ENCODE data around the gene MSH6.
A peak's percentile ranks its signal among the peaks of the same experiment; 100 is the strongest.

Gene MSH6

DNA sequence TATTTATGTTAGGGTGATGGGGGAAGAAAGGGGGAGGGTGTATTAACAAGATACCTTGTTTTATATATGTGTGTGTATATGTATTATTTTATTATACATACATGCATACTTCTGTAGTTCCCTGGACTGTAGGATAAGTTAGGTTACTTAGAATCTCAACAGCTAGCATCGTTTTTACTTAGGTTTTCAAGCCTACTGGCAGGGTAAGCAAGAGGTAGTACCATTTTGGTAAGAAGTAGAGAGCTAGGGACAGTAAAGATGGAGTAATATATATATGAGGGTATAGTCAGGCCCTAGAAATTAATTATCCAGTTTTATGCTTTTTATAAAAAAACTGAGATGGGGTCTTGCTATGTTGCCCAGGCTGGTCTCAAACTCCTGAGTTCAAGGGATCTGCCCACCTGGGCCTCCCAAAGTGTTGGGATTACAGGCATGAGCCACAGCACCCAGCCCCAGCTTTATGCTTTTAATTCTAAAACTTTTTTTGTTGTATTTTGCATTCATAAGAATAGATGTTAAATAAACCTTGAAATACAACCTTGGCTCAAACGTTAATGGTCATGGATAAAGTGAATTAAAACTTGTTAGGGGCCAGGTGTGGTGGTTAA, 13.2 kb downstream of the MSH6 start:
- Histone ChIP-seq H3K4me3 (ENCODE audit: low read depth, low read length) (no peak overlapping the region), H3K9ac (ENCODE audit: low read length) (no peak overlapping the region), H4K8ac (ENCODE audit: low read depth, low read length) (no peak overlapping the region), H4K91ac (ENCODE audit: low read depth, low read length) (no peak overlapping the region), H2BK12ac (ENCODE audit: low read length) (no peak overlapping the region), H3K4me1 (ENCODE audit: control insufficient read depth in 1 of 2, insufficient read depth in 2 of 2, low read length in 2 of 2) (no peaks in the 10 kb centered on the region), H3K36me3 (ENCODE audit: control insufficient read depth in 1 of 2, insufficient read depth in 2 of 2, low read length in 2 of 2) (peaks cover 24 to 58% of the 10 kb centered on the region in 2 experiments), H3K4ac (ENCODE audit: low read depth, low read length) (no peak overlapping the region), H3K14ac (ENCODE audit: low read length) (no peak overlapping the region), H3K23ac (ENCODE audit: low read length) (no peak overlapping the region), H2BK5ac (ENCODE audit: low read depth, low read length, poor library complexity) (no peak overlapping the region), H3K27me3 (ENCODE audit: insufficient read depth, low read length) (no peaks in the 10 kb centered on the region), H2BK120ac (ENCODE audit: insufficient read depth, low read length, poor library complexity) (no peak overlapping the region), H2AFZ (ENCODE audit: insufficient read depth, low read length, poor library complexity) (no peak overlapping the region), H4K12ac (ENCODE audit: low read depth, low read length) (no peak overlapping the region), H3K27ac (ENCODE audit: low read depth, low read length) (no peak overlapping the region), H3K9me3 (ENCODE audit: insufficient read depth, low read depth, low read length) (no peaks in the 10 kb centered on the region), H3K79me1 (ENCODE audit: low read length) (no peaks in the 10 kb centered on the region), H3K79me2 (ENCODE audit: control insufficient read depth, insufficient read depth, low read length, poor library complexity) (peaks cover 2% of the 10 kb centered on the region), H3K18ac (ENCODE audit: low read length) (no peak overlapping the region), H3K4me2 (ENCODE audit: low read length) (no peak overlapping the region), H2AK5ac (ENCODE audit: low read length) (no peak overlapping the region)
- DNase-seq, result no peak
- no CpG with 5 or more reads among the region's 2 CpGs for WGBS (ENCODE audit: extremely low coverage, insufficient coverage, insufficient read length)

DNA sequence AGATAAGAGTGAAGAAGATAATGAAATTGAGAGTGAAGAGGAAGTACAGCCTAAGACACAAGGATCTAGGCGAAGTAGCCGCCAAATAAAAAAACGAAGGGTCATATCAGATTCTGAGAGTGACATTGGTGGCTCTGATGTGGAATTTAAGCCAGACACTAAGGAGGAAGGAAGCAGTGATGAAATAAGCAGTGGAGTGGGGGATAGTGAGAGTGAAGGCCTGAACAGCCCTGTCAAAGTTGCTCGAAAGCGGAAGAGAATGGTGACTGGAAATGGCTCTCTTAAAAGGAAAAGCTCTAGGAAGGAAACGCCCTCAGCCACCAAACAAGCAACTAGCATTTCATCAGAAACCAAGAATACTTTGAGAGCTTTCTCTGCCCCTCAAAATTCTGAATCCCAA, 15.7 kb downstream of the MSH6 start:
- no peak overlapping the region for H2BK5ac ChIP-seq (ENCODE audit: low read depth, low read length, poor library complexity)
- H3K4me2 ChIP-seq (ENCODE audit: low read length), result no peak overlapping the region
- H3K9me3 ChIP-seq (ENCODE audit: insufficient read depth, low read depth, low read length), result no peaks in the 10 kb centered on the region
- no peak overlapping the region for H3K27ac ChIP-seq (ENCODE audit: low read depth, low read length)
- no peak overlapping the region for H4K91ac ChIP-seq (ENCODE audit: low read depth, low read length)
- no peaks in the 10 kb centered on the region for H3K79me1 ChIP-seq (ENCODE audit: low read length)
- no peak overlapping the region for H3K23ac ChIP-seq (ENCODE audit: low read length)
- H2AK5ac ChIP-seq (ENCODE audit: low read length), result no peak overlapping the region
- no peaks in the 10 kb centered on the region for H3K79me2 ChIP-seq (ENCODE audit: control insufficient read depth, insufficient read depth, low read length, poor library complexity)
- DNase-seq, result no peak
- no peak overlapping the region for H3K4ac ChIP-seq (ENCODE audit: low read depth, low read length)
- no peak overlapping the region for H3K18ac ChIP-seq (ENCODE audit: low read length)
- H4K12ac ChIP-seq (ENCODE audit: low read depth, low read length), result no peak overlapping the region
- H3K27me3 ChIP-seq (ENCODE audit: insufficient read depth, low read length), result no peaks in the 10 kb centered on the region
- no peak overlapping the region for H3K4me3 ChIP-seq (ENCODE audit: low read depth, low read length)
- WGBS (ENCODE audit: extremely low coverage, insufficient coverage, insufficient read length), result no CpG with 5 or more reads among the region's 6 CpGs
- H3K36me3 ChIP-seq (ENCODE audit: control insufficient read depth in 1 of 2, insufficient read depth in 2 of 2, low read length in 2 of 2), result peaks cover 34 to 70% of the 10 kb centered on the region in 2 experiments
- H2BK12ac ChIP-seq (ENCODE audit: low read length), result no peak overlapping the region
- no peaks in the 10 kb centered on the region for H3K4me1 ChIP-seq (ENCODE audit: control insufficient read depth in 1 of 2, insufficient read depth in 2 of 2, low read length in 2 of 2)
- no peak overlapping the region for H2AFZ ChIP-seq (ENCODE audit: insufficient read depth, low read length, poor library complexity)
- H4K8ac ChIP-seq (ENCODE audit: low read depth, low read length), result no peak overlapping the region
- no peak overlapping the region for H3K9ac ChIP-seq (ENCODE audit: low read length)
- no peak overlapping the region for H3K14ac ChIP-seq (ENCODE audit: low read length)
- no peak overlapping the region for H2BK120ac ChIP-seq (ENCODE audit: insufficient read depth, low read length, poor library complexity)

DNA sequence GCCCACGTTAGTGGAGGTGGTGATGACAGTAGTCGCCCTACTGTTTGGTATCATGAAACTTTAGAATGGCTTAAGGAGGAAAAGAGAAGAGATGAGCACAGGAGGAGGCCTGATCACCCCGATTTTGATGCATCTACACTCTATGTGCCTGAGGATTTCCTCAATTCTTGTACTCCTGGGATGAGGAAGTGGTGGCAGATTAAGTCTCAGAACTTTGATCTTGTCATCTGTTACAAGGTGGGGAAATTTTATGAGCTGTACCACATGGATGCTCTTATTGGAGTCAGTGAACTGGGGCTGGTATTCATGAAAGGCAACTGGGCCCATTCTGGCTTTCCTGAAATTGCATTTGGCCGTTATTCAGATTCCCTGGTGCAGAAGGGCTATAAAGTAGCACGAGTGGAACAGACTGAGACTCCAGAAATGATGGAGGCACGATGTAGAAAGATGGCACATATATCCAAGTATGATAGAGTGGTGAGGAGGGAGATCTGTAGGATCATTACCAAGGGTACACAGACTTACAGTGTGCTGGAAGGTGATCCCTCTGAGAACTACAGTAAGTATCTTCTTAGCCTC, 16.2 kb downstream of the MSH6 start:
- H3K4me2 ChIP-seq (ENCODE audit: low read length), result no peak overlapping the region
- H4K8ac ChIP-seq (ENCODE audit: low read depth, low read length), result no peak overlapping the region
- H3K4ac ChIP-seq (ENCODE audit: low read depth, low read length), result no peak overlapping the region
- no peaks in the 10 kb centered on the region for H3K27me3 ChIP-seq (ENCODE audit: insufficient read depth, low read length)
- no peak overlapping the region for H3K23ac ChIP-seq (ENCODE audit: low read length)
- no peak overlapping the region for H3K18ac ChIP-seq (ENCODE audit: low read length)
- H2BK120ac ChIP-seq (ENCODE audit: insufficient read depth, low read length, poor library complexity), result no peak overlapping the region
- no CpG with 5 or more reads among the region's 6 CpGs for WGBS (ENCODE audit: extremely low coverage, insufficient coverage, insufficient read length)
- peaks cover 33 to 72% of the 10 kb centered on the region in 2 experiments for H3K36me3 ChIP-seq (ENCODE audit: control insufficient read depth in 1 of 2, insufficient read depth in 2 of 2, low read length in 2 of 2)
- H4K12ac ChIP-seq (ENCODE audit: low read depth, low read length), result no peak overlapping the region
- H2AK5ac ChIP-seq (ENCODE audit: low read length), result no peak overlapping the region
- no peak overlapping the region for H2BK5ac ChIP-seq (ENCODE audit: low read depth, low read length, poor library complexity)
- H3K27ac ChIP-seq (ENCODE audit: low read depth, low read length), result no peak overlapping the region
- no peaks in the 10 kb centered on the region for H3K79me1 ChIP-seq (ENCODE audit: low read length)
- H3K4me3 ChIP-seq (ENCODE audit: low read depth, low read length), result no peak overlapping the region
- no peak overlapping the region for H2BK12ac ChIP-seq (ENCODE audit: low read length)
- no peak overlapping the region for H3K9ac ChIP-seq (ENCODE audit: low read length)
- no peak overlapping the region for H2AFZ ChIP-seq (ENCODE audit: insufficient read depth, low read length, poor library complexity)
- no peaks in the 10 kb centered on the region for H3K79me2 ChIP-seq (ENCODE audit: control insufficient read depth, insufficient read depth, low read length, poor library complexity)
- no peaks in the 10 kb centered on the region for H3K4me1 ChIP-seq (ENCODE audit: control insufficient read depth in 1 of 2, insufficient read depth in 2 of 2, low read length in 2 of 2)
- no peak overlapping the region for H4K91ac ChIP-seq (ENCODE audit: low read depth, low read length)
- H3K9me3 ChIP-seq (ENCODE audit: insufficient read depth, low read depth, low read length), result no peaks in the 10 kb centered on the region
- no peak for DNase-seq
- no peak overlapping the region for H3K14ac ChIP-seq (ENCODE audit: low read length)

GRCh38 chr2:47801118-47801517, 18.2 kb downstream of the MSH6 start:
- no peak overlapping the region for H2BK12ac ChIP-seq (ENCODE audit: low read length)
- H3K27me3 ChIP-seq (ENCODE audit: insufficient read depth, low read length), result no peaks in the 10 kb centered on the region
- no peak overlapping the region for H3K27ac ChIP-seq (ENCODE audit: low read depth, low read length)
- no peak overlapping the region for H2BK5ac ChIP-seq (ENCODE audit: low read depth, low read length, poor library complexity)
- no peak overlapping the region for H2BK120ac ChIP-seq (ENCODE audit: insufficient read depth, low read length, poor library complexity)
- no peak overlapping the region for H3K18ac ChIP-seq (ENCODE audit: low read length)
- DNase-seq, result peak; percentile 32 to 47
- H3K9ac ChIP-seq (ENCODE audit: low read length), result no peak overlapping the region
- H2AFZ ChIP-seq (ENCODE audit: insufficient read depth, low read length, poor library complexity), result no peak overlapping the region
- no peak overlapping the region for H3K4me2 ChIP-seq (ENCODE audit: low read length)
- WGBS (ENCODE audit: extremely low coverage, insufficient coverage, insufficient read length), result no CpG with 5 or more reads among the region's 3 CpGs
- no peak overlapping the region for H2AK5ac ChIP-seq (ENCODE audit: low read length)
- H4K8ac ChIP-seq (ENCODE audit: low read depth, low read length), result no peak overlapping the region
- H4K12ac ChIP-seq (ENCODE audit: low read depth, low read length), result no peak overlapping the region
- no peak overlapping the region for H3K4me3 ChIP-seq (ENCODE audit: low read depth, low read length)
- H3K36me3 ChIP-seq (ENCODE audit: control insufficient read depth in 1 of 2, insufficient read depth in 2 of 2, low read length in 2 of 2), result peaks cover 31 to 70% of the 10 kb centered on the region in 2 experiments
- no peaks in the 10 kb centered on the region for H3K4me1 ChIP-seq (ENCODE audit: control insufficient read depth in 1 of 2, insufficient read depth in 2 of 2, low read length in 2 of 2)
- H3K9me3 ChIP-seq (ENCODE audit: insufficient read depth, low read depth, low read length), result no peaks in the 10 kb centered on the region
- no peak overlapping the region for H4K91ac ChIP-seq (ENCODE audit: low read depth, low read length)
- no peak overlapping the region for H3K4ac ChIP-seq (ENCODE audit: low read depth, low read length)
- H3K79me2 ChIP-seq (ENCODE audit: control insufficient read depth, insufficient read depth, low read length, poor library complexity), result no peaks in the 10 kb centered on the region
- no peak overlapping the region for H3K23ac ChIP-seq (ENCODE audit: low read length)
- no peak overlapping the region for H3K14ac ChIP-seq (ENCODE audit: low read length)
- no peaks in the 10 kb centered on the region for H3K79me1 ChIP-seq (ENCODE audit: low read length)

All from trophoblast cell (in vitro differentiated cells and primary cell).